CD4-positive, alpha-beta T cell (primary cell): ENCODE results near the gene PIK3C2G. TPM values are rescaled to one million over a fixed set of nuclear protein-coding genes. Genes with fewer than 3 reads are reported as not detected.

Experiments used
- ATAC-seq: fragments of 200-7000 bp; cut with Tn5 transposase; one replicate; pipeline ENCODE4 v1.10.0; 2022; ENCODE audit warnings: mild to moderate bottlenecking; ENCODE audit not compliant: poor library complexity
- CTCF ChIA-PET: fragments of 350-600 bp; sonication (Branson Sonifier 250); formaldehyde crosslinking; loops from one replicate; lab custom pipeline; 2021; ENCODE audit warnings: antibody characterized with exemption, inconsistent platforms; lab: Charles Lee
- POLR2A ChIA-PET: fragments of 350-600 bp; sonication (Branson Sonifier 250); formaldehyde crosslinking; loops from one replicate; lab custom pipeline; 2021; ENCODE audit warnings: antibody characterized with exemption, inconsistent platforms; lab: Charles Lee
- DNase-seq, 14 experiments: peaks; one replicate each; pipeline ENCODE4 v3.0.0-alpha.2; 2013 to 2020; ENCODE audit warnings: mixed read lengths in 2 of 14
- H3K27ac ChIP-seq, 2 donors: one replicate each; pipeline versions ENCODE4 v1.5.1 to v1.7.0; 2013; ENCODE audit warnings: low read length in 2 of 2, low read depth in 1 of 2, mild to moderate bottlenecking in 1 of 2
- H3K27me3 ChIP-seq, 2 experiments: 1 replicate in 1 of 2; 2 replicates in 1 of 2; pipeline versions ENCODE4 v1.6.1 to v1.7.0; 2013; ENCODE audit warnings: low read length in 2 of 2, control low read depth in 1 of 2, mild to moderate bottlenecking in 1 of 2, moderate library complexity in 1 of 2; ENCODE audit not compliant: insufficient read depth in 2 of 2, control insufficient read depth in 1 of 2
- H3K36me3 ChIP-seq: one replicate; pipeline ENCODE4 v1.6.1; 2013; ENCODE audit warnings: low read length, control low read depth; ENCODE audit not compliant: insufficient read depth
- H3K4me1 ChIP-seq: one replicate; pipeline ENCODE4 v1.6.1; 2013; ENCODE audit warnings: low read length, control low read depth; ENCODE audit not compliant: insufficient read depth
- H3K4me3 ChIP-seq: one replicate; pipeline ENCODE4 v1.5.1; 2013; ENCODE audit warnings: mild to moderate bottlenecking, low read length, moderate library complexity
- H3K9me3 ChIP-seq, 2 experiments: 1 replicate in 1 of 2; 2 replicates in 1 of 2; pipeline versions ENCODE4 v1.6.1 to v1.7.0; 2013; ENCODE audit warnings: low read length in 2 of 2, mild to moderate bottlenecking in 2 of 2, control low read depth in 1 of 2, moderate library complexity in 1 of 2; ENCODE audit not compliant: control insufficient read depth in 1 of 2, insufficient read depth in 1 of 2
- H3K27ac Mint-ChIP-seq: one replicate; pipeline ENCODE4 v1.8.0; 2020; ENCODE audit warnings: mixed read lengths
- H3K27me3 Mint-ChIP-seq: one replicate; pipeline ENCODE4 v1.8.0; 2021; ENCODE audit warnings: mixed read lengths
- H3K36me3 Mint-ChIP-seq: one replicate; pipeline ENCODE4 v1.8.0; 2021; ENCODE audit warnings: low read depth, mixed read lengths
- H3K4me1 Mint-ChIP-seq: one replicate; pipeline ENCODE4 v1.8.0; 2021; ENCODE audit warnings: low read depth, mixed read lengths
- H3K4me3 Mint-ChIP-seq: one replicate; pipeline ENCODE4 v1.8.0; 2020; ENCODE audit warnings: mild to moderate bottlenecking, mixed read lengths
- H3K9me3 Mint-ChIP-seq: one replicate; pipeline ENCODE4 v1.8.0; 2020; ENCODE audit warnings: mixed read lengths
- intact Hi-C, 2 experiments: fragments of 100-400 bp; cut with DNase I in 1 of 2; cut with micrococcal nuclease in 1 of 2; formaldehyde crosslinking; loops; one replicate each; pipeline versions ENCODE4 v1.15.1 to v1.9.0; 2023 to 2025; cut with DNase I, micrococcal nuclease
- total RNA-seq, 174 experiments: library from RNA in 2 of 174; stranded (reverse) in 2 of 174; gene quantifications; one replicate each; pipeline ENCODE4 v1.2.3 and lab custom pipeline; 2021 to 2026
- TF ChIP-seq, protein P1 (sequence below): fragments of 200-600 bp; IDR thresholded peaks from one replicate; pipeline ENCODE4 v1.8.0; 2022; ENCODE audit warnings: antibody characterized with exemption, mild to moderate bottlenecking

Gene PIK3C2G
- total RNA-seq, 2 experiments from 2014 or later, result not detected

DNA sequence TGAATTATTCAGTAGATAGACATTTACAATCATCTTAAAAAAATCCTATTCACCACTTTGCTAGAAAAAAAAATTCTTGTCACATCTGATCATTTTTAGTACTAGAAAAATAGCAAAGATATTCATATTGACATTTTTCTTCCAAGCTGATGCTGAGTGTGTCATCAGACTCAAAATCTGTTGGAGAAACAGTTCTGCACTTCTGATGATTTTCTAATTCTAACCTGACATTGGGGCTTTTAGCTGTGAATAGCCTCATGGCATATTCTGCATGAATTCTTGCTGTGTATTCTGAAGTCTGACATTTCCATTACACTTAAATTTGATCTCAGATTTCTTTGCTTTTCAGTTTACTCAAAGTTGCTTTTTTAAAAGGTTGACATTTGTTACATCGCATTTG, 150.1 kb downstream of the PIK3C2G start:
- Histone ChIP-seq H3K27me3 (no peaks in the 10 kb centered on the region), H3K9me3 (no peaks in the 10 kb centered on the region), H3K27ac (no peak overlapping the region), H3K36me3 (no peaks in the 10 kb centered on the region), H3K4me1 (no peaks in the 10 kb centered on the region), H3K4me3 (no peak overlapping the region)
- CTCF ChIA-PET, result no interaction called here
- H3K4me1 Mint-ChIP-seq, result no peaks in the 10 kb centered on the region
- TF ChIP-seq, protein P1, sequence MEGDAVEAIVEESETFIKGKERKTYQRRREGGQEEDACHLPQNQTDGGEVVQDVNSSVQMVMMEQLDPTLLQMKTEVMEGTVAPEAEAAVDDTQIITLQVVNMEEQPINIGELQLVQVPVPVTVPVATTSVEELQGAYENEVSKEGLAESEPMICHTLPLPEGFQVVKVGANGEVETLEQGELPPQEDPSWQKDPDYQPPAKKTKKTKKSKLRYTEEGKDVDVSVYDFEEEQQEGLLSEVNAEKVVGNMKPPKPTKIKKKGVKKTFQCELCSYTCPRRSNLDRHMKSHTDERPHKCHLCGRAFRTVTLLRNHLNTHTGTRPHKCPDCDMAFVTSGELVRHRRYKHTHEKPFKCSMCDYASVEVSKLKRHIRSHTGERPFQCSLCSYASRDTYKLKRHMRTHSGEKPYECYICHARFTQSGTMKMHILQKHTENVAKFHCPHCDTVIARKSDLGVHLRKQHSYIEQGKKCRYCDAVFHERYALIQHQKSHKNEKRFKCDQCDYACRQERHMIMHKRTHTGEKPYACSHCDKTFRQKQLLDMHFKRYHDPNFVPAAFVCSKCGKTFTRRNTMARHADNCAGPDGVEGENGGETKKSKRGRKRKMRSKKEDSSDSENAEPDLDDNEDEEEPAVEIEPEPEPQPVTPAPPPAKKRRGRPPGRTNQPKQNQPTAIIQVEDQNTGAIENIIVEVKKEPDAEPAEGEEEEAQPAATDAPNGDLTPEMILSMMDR, result no peak
- DNase-seq (no peak), ATAC-seq (no peak)
- no peaks in the 10 kb centered on the region for H3K36me3 Mint-ChIP-seq
- no peaks in the 10 kb centered on the region for H3K27me3 Mint-ChIP-seq
- peaks cover 9% of the 10 kb centered on the region for H3K9me3 Mint-ChIP-seq
- H3K4me3 Mint-ChIP-seq, result no peak overlapping the region
- POLR2A ChIA-PET, result no interaction called here
- intact Hi-C loops, result no loop called here
- H3K27ac Mint-ChIP-seq, result no peak overlapping the region

DNA sequence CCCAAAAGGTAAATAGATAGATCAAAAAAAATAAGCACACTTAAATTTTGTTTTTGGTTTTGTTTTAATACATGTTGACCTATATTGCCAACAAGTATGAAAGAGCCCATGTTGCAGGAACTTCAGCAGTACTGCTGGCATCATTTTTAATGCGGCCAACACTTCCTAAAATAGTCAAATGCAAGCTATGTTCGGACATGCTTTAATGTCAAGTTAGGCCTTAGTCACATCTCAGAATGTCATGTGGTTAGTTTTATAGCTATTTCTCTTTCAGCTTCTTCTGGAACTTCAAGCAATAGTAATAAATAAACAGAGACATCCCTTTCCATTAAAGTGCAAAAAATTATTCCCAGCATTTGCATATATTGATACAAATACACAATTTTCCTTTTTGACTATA, 153.4 kb downstream of the PIK3C2G start:
- intact Hi-C loops, result no loop called here
- ChIA-PET POLR2A (no interaction called here), CTCF (no interaction called here)
- no peak overlapping the region for H3K4me3 ChIP-seq
- H3K27ac ChIP-seq, result no peak overlapping the region
- H3K4me1 ChIP-seq, result no peaks in the 10 kb centered on the region
- H3K36me3 ChIP-seq, result no peaks in the 10 kb centered on the region
- TF ChIP-seq, protein P1, result no peak
- no peak for DNase-seq
- Mint-ChIP-seq H3K27ac (no peak overlapping the region), H3K36me3 (no peaks in the 10 kb centered on the region), H3K27me3 (no peaks in the 10 kb centered on the region), H3K9me3 (peaks cover 3% of the 10 kb centered on the region), H3K4me1 (no peaks in the 10 kb centered on the region), H3K4me3 (no peak overlapping the region)
- no peak for ATAC-seq
- H3K27me3 ChIP-seq, result no peaks in the 10 kb centered on the region
- H3K9me3 ChIP-seq, result no peaks in the 10 kb centered on the region

DNA sequence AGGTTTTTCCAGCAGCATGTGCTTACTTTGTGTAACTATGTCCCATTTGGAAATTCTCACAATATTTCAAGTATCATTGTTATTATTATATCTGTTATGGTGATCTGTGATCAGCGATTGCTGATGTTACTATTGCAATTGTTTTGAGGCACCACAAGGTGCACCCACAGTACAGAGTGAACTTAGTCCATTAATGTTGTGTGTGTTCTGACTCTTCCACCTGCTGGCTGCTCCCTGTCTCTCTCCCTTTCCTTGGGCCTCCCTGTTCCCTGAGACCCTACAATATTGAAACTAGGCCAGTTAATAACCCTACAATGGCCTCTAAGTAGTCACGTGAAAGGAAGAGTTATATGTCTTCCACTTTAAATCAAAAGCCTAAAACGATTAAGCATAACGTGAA, 153.9 kb downstream of the PIK3C2G start:
- POLR2A ChIA-PET, result no interaction called here
- Mint-ChIP-seq H3K4me1 (no peaks in the 10 kb centered on the region), H3K36me3 (no peaks in the 10 kb centered on the region), H3K9me3 (peaks cover 2% of the 10 kb centered on the region), H3K27ac (no peak overlapping the region), H3K4me3 (no peak overlapping the region), H3K27me3 (no peaks in the 10 kb centered on the region)
- no peak overlapping the region for H3K4me3 ChIP-seq
- no peaks in the 10 kb centered on the region for H3K4me1 ChIP-seq
- intact Hi-C loops, result no loop called here
- no peak for ATAC-seq
- no peaks in the 10 kb centered on the region for H3K27me3 ChIP-seq
- H3K9me3 ChIP-seq, result no peaks in the 10 kb centered on the region
- no peak overlapping the region for H3K27ac ChIP-seq
- CTCF ChIA-PET, result no interaction called here
- TF ChIP-seq, protein P1, result no peak
- no peak for DNase-seq
- H3K36me3 ChIP-seq, result no peaks in the 10 kb centered on the region
